Testis (tissue), 3 donors: ENCODE results near the gene QSOX2. TPM values are rescaled to one million over a fixed set of nuclear protein-coding genes. Genes with fewer than 3 reads are reported as not detected.

Experiments
- DNase-seq: peaks from one replicate; pipeline ENCODE4 v3.0.0-alpha.2; 2019
- H3K27ac ChIP-seq, 2 donors: fragments of 200-600 bp; sonication (generic); one replicate each; pipeline ENCODE4 v1.5.1; 2019
- H3K27me3 ChIP-seq: fragments of 200-600 bp; sonication (generic); one replicate; pipeline ENCODE4 v1.5.1; 2019
- H3K36me3 ChIP-seq: fragments of 200-600 bp; sonication (generic); one replicate; pipeline ENCODE4 v1.5.1; 2017; ENCODE audit warnings: low read depth; ENCODE audit errors: missing control alignments
- H3K4me1 ChIP-seq: fragments of 200-600 bp; sonication (generic); one replicate; pipeline ENCODE4 v1.5.1; 2019
- H3K4me3 ChIP-seq, 2 donors: fragments of 200-600 bp; sonication (generic); one replicate each; pipeline ENCODE4 v1.5.1; 2017 to 2019
- H3K9me3 ChIP-seq: fragments of 200-600 bp; sonication (generic); one replicate; pipeline ENCODE4 v1.5.1; 2017
- CTCF ChIP-seq, 3 experiments: fragments of 450-650 bp in 2 of 3; fragments of 200-600 bp in 1 of 3; sonication (generic) in 1 of 3; IDR thresholded peaks; one replicate each; pipeline ENCODE4 v1.5.1; 2016 to 2019; ENCODE audit warnings: antibody characterized with exemption in 3 of 3, mild to moderate bottlenecking in 2 of 3, moderate library complexity in 1 of 3
- POLR2A ChIP-seq: fragments of 450-650 bp; IDR thresholded peaks from one replicate; pipeline ENCODE4 v1.6.1; 2017; ENCODE audit warnings: antibody characterized with exemption, mild to moderate bottlenecking, moderate library complexity
- WGBS, 2 donors: methylation state at CpG; one replicate each; pipeline ENCODE4 v1.1.5; 2018; 5-methylcytosine and 5-hydroxymethylcytosine counted together
- intact Hi-C: fragments of 100-400 bp; cut with DNase I; formaldehyde crosslinking; loops from one replicate; pipeline ENCODE4 v1.15.1; 2023; ENCODE audit warnings: low total_unique reads
- polyA plus RNA-seq: library from polyadenylated mRNA; stranded (reverse); fragments of 350-450 nt; fragmentation: Illumina TruSeq; extraction: RNeasy Lipid Tissue Mini Kit (QIAGEN cat#74804); gene quantifications from one replicate; pipeline ENCODE4 v1.2.3, GENCODE V29; 2014; ENCODE audit warnings: low read depth, low replicate concordance; ENCODE audit not compliant: insufficient read depth
- total RNA-seq, 2 donors: library from RNA; depleted of rRNA; stranded (reverse); fragments of >200 nt; gene quantifications; one replicate each; pipeline ENCODE4 v1.2.3, GENCODE V29; 2016

The QSOX2 gene
- total and polyA plus RNA-seq, 3 donors from 2014 or later: 22.1 to 23.3 (median 22.6) TPM

- 8 to 12% methylated on average over 31 to 64 of the region's 99 CpGs for WGBS, 2 donors
- no peak for TF ChIP-seq POLR2A
- TF ChIP-seq CTCF (IDR thresholded peaks at IDR 0.05): no peak
- H3K9me3 ChIP-seq: no peaks in the 10 kb centered on the region
- no peak overlapping the region for H3K27ac ChIP-seq
- DNase-seq: no peak
- no peak overlapping the region for H3K4me3 ChIP-seq
- H3K4me1 ChIP-seq: peaks cover 8% of the 10 kb centered on the region
- no peaks in the 10 kb centered on the region for H3K36me3 ChIP-seq
- intact Hi-C loops: no loop called here
- H3K27me3 ChIP-seq: no peaks in the 10 kb centered on the region
These were observed 42.9 kb downstream of the QSOX2 start for GRCh38 chr9:136202454-136203407.

- 3 to 5% methylated on average over 30 to 65 of the region's 85 CpGs for WGBS, 2 donors
- Histone ChIP-seq H3K4me1 (peaks cover 8% of the 10 kb centered on the region), H3K36me3 (no peaks in the 10 kb centered on the region), H3K9me3 (no peaks in the 10 kb centered on the region), H3K27ac (no peak overlapping the region), H3K4me3 (no peak overlapping the region), H3K27me3 (no peaks in the 10 kb centered on the region)
- intact Hi-C loops: no loop called here
- TF ChIP-seq CTCF (IDR thresholded peaks at IDR 0.05): no peak
- TF ChIP-seq POLR2A: no peak
- DNase-seq: no peak
These were observed 43.8 kb downstream of the QSOX2 start for GRCh38 chr9:136201609-136202453.

GRCh38 chr9:136201174-136201573, 44.4 kb downstream of the QSOX2 start:
- no peak for DNase-seq
- H3K4me1 ChIP-seq: peaks cover 8% of the 10 kb centered on the region
- no peak overlapping the region for H3K4me3 ChIP-seq
- H3K9me3 ChIP-seq: no peaks in the 10 kb centered on the region
- 43 to 46% methylated on average over 11 to 13 of the region's 13 CpGs for WGBS, 2 donors
- no peaks in the 10 kb centered on the region for H3K27me3 ChIP-seq
- intact Hi-C loops: no loop called here
- TF ChIP-seq CTCF (IDR thresholded peaks at IDR 0.05) (no peak), POLR2A (no peak)
- no peak overlapping the region for H3K27ac ChIP-seq
- no peaks in the 10 kb centered on the region for H3K36me3 ChIP-seq

- TF ChIP-seq POLR2A: no peak
- TF ChIP-seq CTCF (IDR thresholded peaks at IDR 0.05): no peak
These were observed 45.2 kb downstream of the QSOX2 start for GRCh38 chr9:136200424-136200823.

More at GRCh38 chr9:136200424-136200823, 45.2 kb downstream of the QSOX2 start:
- H3K9me3 ChIP-seq: no peaks in the 10 kb centered on the region
- no peaks in the 10 kb centered on the region for H3K36me3 ChIP-seq
- H3K4me3 ChIP-seq: no peak overlapping the region
- no peak overlapping the region for H3K27ac ChIP-seq
- 46 to 48% methylated on average over 12 to 19 of the region's 19 CpGs for WGBS, 2 donors
- DNase-seq: no peak
- peaks cover 8% of the 10 kb centered on the region for H3K4me1 ChIP-seq
- intact Hi-C loops: no loop called here
- H3K27me3 ChIP-seq: no peaks in the 10 kb centered on the region
